SK-N-SH treated with all-trans-retinoic acid at 6 μM for 48 hours (cell line): ENCODE results near the gene ARID3B.

Experiments
- ARNTL ChIP-seq: fragments of 450-650 bp; formaldehyde crosslinking; IDR thresholded peaks from 2 replicates; pipeline ENCODE4 v1.5.0; 2020; ENCODE audit warnings: low read depth, mild to moderate bottlenecking, moderate library complexity, borderline replicate concordance
- BACH2 ChIP-seq: fragments of 250-450 bp; sonication (Bioruptor Pico); IDR thresholded peaks from 2 replicates; pipeline ENCODE4 v1.9.0; 2021; ENCODE audit warnings: mild to moderate bottlenecking, borderline replicate concordance
- GLIS3 ChIP-seq: fragments of 250-450 bp; sonication (Bioruptor Pico); IDR thresholded peaks from 2 replicates; pipeline ENCODE4 v1.5.0; 2020; ENCODE audit warnings: mild to moderate bottlenecking, moderate library complexity
- OSR1 ChIP-seq: fragments of 250-450 bp; sonication (Bioruptor Pico); IDR thresholded peaks from 2 replicates; pipeline ENCODE4 v1.8.0; 2022; ENCODE audit warnings: moderate library complexity, mild to moderate bottlenecking, inconsistent platforms
- POU6F1 ChIP-seq: fragments of 250-450 bp; sonication (Bioruptor Pico); IDR thresholded peaks from 2 replicates; pipeline ENCODE4 v1.8.0; 2021; ENCODE audit warnings: low read depth, mild to moderate bottlenecking, moderate library complexity, borderline replicate concordance
- RARB ChIP-seq: fragments of 250-450 bp; sonication (Bioruptor Pico); IDR thresholded peaks from 2 replicates; pipeline ENCODE4 v1.8.0; 2021; ENCODE audit warnings: mild to moderate bottlenecking, moderate library complexity
- TCF4 ChIP-seq: fragments of 250-450 bp; sonication (Bioruptor Pico); IDR thresholded peaks from 2 replicates; pipeline ENCODE4 v1.8.0; 2021; ENCODE audit warnings: mild to moderate bottlenecking, moderate library complexity, borderline replicate concordance
- ZFP3 ChIP-seq: fragments of 250-450 bp; sonication (Bioruptor Pico); IDR thresholded peaks from 2 replicates; pipeline ENCODE4 v1.5.0; 2020; ENCODE audit warnings: mild to moderate bottlenecking, moderate library complexity
- ZFP30 ChIP-seq: fragments of 450-650 bp; formaldehyde crosslinking; IDR thresholded peaks from 2 replicates; pipeline ENCODE4 v1.5.0; 2022; ENCODE audit warnings: mild to moderate bottlenecking, moderate library complexity
- ZNF565 ChIP-seq: fragments of 450-650 bp; formaldehyde crosslinking; conservative IDR thresholded peaks from 2 replicates; pipeline ENCODE4 v1.5.0; 2020; ENCODE audit warnings: low read depth, mild to moderate bottlenecking, moderate library complexity
- ZNF8 ChIP-seq: fragments of 450-650 bp; formaldehyde crosslinking; IDR thresholded peaks from 2 replicates; pipeline ENCODE4 v1.5.0; 2020; ENCODE audit warnings: mild to moderate bottlenecking, moderate library complexity
- TF ChIP-seq, protein P1 (sequence below): fragments of 250-450 bp; sonication (Bioruptor Pico); IDR thresholded peaks from 2 replicates; pipeline ENCODE4 v1.8.0; 2020; ENCODE audit warnings: mild to moderate bottlenecking, moderate library complexity, borderline replicate concordance

- no peak for TF ChIP-seq OSR1
- no peak for TF ChIP-seq ARNTL (CRISPR knock-in tag)
- TF ChIP-seq, protein P1, sequence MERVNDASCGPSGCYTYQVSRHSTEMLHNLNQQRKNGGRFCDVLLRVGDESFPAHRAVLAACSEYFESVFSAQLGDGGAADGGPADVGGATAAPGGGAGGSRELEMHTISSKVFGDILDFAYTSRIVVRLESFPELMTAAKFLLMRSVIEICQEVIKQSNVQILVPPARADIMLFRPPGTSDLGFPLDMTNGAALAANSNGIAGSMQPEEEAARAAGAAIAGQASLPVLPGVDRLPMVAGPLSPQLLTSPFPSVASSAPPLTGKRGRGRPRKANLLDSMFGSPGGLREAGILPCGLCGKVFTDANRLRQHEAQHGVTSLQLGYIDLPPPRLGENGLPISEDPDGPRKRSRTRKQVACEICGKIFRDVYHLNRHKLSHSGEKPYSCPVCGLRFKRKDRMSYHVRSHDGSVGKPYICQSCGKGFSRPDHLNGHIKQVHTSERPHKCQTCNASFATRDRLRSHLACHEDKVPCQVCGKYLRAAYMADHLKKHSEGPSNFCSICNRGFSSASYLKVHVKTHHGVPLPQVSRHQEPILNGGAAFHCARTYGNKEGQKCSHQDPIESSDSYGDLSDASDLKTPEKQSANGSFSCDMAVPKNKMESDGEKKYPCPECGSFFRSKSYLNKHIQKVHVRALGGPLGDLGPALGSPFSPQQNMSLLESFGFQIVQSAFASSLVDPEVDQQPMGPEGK (CRISPR knock-in tag), result no peak
- no peak for TF ChIP-seq ZFP30 (CRISPR knock-in tag)
- TF ChIP-seq ZFP3 (CRISPR knock-in tag), result no peak
- TF ChIP-seq GLIS3 (CRISPR knock-in tag), result no peak
- TF ChIP-seq TCF4 (CRISPR knock-in tag), result no peak
- TF ChIP-seq POU6F1, result no peak
- TF ChIP-seq RARB, result no peak
- TF ChIP-seq BACH2 (CRISPR knock-in tag), result no peak
- TF ChIP-seq ZNF8 (CRISPR knock-in tag), result no peak
- TF ChIP-seq ZNF565, result no peak
Observed at GRCh38 chr15:74563442-74563841, 22.4 kb downstream of the ARID3B start.
